ENCODE data around the gene CNNM3.

The CNNM3 gene

DNA sequence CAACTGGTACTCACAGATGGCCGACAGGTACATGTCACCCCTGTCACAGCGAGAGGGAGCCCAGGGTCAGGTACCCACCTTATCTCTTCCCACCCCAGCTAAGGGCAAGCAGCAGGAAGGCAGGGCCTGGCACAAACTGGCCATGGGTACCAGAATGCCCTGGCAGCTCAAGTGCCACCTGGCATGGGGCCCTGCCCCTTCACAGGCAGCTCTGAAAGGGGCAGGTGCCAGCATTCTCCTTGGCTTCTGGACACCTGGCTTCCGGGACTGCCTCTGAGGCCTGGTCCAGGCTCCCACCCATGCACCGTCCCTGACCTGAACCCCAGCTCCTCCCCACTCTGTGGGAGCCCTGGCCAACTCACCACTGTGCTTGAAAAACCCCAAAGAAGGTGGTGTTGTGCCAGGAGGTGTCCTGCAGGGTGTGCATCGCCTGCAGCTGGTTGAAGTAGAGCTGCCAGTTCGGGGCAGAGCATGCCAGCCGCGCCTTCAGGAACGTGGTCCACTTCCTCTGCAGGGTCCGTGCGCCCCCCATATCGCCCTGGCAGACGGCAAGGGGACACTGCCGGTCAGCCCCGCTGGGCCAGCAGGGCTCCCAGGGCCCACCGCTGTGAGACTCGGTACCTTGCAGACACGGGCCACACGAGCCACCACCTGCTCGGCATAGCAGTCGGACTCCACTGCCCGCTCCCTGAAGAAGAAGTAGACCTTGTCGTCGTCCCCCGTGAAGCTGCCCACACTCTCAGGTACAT is 48.4 kb downstream of the CNNM3 start:
- DNase-seq (ENCODE audit: low read depth in 2 of 2), result no peak

DNA sequence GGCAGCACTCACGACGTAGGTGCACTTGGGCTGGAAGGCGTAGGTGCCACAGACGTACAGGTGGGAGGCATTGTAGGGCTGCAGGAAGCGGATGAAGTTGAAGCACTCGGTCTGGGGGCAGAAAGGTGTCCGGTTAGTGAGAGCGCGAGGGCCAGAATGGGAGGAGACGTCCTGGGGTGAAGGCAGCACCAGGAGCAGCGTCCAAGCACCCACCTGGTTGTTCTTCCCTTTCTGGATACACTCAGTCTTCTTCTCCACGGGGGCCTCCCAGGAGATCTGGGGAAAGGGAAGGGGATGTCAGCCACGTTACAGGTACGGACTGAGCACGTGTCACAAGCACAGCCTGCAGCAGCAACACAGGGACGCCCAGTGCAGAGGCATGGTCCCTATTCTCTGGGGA is 49.6 kb downstream of the CNNM3 start:
- no peak for DNase-seq (ENCODE audit: low read depth in 2 of 2)

DNA sequence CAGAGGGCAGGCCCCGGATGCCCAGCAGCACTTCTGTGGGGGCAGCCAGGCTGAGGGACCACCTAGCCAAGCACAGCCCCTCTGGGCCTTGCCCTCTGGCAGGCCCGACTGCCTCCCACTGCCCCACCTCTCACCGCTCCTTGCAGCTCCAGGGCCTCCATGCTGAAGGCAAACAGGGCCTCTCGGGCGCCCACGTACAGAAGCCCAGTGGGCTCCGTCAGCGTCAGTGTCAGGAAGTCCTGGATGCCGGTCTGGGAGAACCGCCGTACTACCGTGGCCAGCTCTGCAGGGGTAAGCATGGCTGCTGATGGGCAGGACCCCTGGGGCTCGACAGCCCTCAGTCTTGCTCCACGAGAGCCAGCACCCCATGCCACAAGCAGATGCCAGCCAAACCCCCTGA is 50.1 kb downstream of the CNNM3 start:
- no peak for DNase-seq (ENCODE audit: low read depth in 2 of 2)

DNA sequence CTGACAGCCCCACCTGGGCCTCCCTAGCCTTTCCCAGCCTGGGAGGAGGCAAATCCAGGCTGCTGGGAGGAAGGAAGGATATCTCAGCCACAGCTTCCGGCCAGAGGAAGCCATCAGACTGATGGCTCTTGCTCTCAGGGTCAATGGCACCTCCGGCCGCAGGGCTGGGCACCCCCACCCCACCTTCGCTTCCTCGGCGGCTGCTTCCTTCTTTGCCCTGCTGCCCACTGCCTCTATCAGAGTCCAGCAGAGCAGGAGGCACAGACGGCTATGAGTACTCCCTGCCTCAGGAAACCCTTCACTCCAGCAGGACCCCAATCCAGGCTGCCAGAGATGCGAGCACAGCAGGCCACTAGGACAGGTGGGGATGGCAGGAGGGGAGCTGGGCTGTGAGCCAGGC is 50.5 kb downstream of the CNNM3 start:
- no peak for DNase-seq (ENCODE audit: low read depth in 2 of 2)

DNA sequence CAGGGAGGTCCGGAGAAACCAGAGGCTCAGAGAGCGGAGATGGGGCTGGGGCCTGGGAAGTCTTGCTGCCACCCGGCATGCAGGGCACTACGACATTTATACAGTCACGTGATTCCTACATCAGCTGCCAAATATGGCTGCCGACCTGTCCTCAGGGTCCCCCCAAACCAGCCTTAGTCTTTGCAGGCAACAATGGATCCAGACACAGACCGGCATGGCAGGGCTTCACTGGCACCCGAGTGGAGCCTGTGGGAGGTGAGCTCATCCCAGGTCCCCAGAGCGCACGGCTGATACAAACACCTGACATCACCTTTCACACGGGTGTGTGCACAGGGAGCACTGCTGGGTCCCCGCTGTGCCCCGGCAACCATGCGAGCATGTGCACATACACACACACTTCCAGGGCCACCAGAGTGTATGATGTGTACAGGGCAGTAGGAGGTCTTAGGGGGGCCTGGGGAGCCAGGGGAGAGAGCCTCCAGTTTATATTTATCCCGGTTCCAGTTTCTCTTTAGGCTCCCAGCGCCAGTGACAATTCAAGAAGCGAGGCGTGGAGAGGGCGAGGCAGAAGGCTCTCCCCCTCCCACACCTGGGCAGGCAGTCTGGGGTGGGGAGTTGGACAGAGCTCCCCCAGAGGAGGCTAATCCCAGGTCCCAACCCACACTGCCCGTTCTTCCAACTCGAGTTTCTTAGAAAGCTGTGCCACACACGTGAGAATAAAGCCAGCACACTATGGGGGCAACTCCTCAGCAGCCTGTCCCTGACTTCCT is 51.1 kb downstream of the CNNM3 start:
- no peak for DNase-seq (ENCODE audit: low read depth in 2 of 2)

DNA sequence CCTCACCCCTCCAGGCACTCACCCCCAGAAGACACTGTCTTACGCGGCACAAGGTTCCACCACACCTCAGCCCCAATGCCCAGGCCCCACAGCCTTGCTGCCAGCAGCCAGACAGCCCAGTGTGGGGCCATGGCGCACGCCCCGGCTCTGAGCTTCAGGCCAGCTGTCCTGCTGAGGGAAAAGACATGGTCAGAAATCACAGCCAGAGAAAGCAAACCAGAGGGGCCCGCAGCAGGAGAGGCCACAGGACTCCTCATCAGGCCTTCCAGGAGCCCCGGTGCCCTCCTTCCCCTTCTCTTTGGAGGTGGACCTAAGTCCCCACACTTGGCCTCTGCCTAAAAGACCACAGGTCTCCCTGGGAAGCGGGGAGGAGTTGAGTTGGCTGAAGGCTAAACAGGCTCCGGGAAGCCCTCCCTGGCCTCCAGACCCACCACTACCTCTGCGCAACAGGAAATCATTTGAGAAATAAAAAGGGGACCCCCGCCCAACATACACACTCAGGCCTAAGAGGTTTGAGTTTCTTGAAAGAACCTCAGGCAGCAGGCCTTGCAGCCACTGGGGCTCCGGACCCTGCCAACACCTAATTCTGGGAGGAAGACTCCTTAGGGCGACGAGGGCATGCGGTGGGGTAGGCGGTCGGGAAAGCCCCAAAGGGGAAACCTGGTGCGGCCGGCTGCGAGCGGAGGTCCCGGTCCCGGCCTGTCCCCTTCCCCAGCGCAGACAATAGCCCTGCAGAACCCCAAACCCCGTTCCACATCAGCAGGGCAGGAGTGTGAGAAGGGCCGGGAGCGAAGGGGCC is 51.9 kb downstream of the CNNM3 start:
- DNase-seq (ENCODE audit: low read depth in 2 of 2), result no peak

DNA sequence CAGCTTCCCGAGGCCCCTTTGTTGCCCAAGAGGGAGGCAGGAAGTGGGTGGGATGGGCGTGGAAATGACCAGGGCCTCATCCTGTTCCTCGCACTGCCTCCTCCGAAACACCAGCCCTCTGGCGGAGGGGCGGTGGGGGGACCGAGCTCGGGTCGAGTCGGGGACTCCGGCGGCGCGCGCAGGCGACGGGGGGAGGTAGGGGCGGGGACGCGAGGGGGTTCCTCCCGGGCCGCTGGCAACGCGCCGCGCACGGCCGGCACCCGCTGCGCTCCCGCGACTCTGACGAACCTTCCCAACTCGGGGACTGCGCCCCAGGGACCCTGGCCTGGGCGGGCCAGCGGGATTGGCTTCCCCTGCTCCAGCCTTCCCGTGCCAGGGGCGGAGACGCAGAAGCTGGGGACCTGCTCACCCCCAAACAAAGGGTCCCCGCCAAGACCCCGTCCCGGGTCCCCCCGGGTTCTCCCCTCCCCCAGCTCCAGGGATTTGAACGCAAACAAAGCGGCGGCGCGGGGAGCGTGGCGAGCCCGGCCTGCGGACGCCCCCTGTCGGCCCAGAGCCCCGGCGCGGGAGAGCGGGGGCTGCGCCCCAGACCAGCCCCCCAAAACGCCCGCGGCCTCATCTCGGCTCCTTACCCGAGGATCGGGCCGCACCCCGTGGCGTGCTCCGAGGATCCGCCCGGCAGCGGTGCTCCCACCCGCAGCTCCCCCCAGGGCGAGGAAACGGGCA is 52.6 kb downstream of the CNNM3 start:
- no peak for DNase-seq (ENCODE audit: low read depth in 2 of 2)

DNA sequence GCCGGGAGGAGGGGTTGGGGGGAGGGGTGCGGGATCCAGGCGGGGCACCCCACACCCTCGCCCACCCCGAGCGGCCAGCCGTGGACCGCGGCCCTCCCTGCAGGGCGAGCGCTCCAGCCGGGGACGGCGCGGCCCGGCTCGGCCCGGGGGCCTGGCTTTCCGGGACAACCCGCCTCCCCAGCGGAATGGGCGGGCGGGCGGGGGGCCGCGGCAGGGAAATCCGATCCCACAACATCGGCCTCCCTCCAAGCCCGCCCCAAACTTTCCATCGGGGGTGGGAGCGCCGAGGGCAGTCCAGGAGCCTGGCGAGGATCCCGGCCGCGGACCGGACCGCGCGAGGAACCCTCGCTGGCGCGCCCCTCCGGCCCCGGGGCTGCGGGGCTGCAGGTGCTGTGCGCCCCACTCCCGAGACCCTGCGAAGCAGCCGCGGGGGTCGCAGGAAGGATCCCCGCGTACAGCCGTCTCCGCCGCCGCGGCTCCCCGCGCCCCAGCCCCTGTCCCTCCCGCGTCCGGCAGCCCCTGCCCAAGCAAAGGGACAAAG is 53.3 kb downstream of the CNNM3 start:
- no peak for DNase-seq (ENCODE audit: low read depth in 2 of 2)

DNA sequence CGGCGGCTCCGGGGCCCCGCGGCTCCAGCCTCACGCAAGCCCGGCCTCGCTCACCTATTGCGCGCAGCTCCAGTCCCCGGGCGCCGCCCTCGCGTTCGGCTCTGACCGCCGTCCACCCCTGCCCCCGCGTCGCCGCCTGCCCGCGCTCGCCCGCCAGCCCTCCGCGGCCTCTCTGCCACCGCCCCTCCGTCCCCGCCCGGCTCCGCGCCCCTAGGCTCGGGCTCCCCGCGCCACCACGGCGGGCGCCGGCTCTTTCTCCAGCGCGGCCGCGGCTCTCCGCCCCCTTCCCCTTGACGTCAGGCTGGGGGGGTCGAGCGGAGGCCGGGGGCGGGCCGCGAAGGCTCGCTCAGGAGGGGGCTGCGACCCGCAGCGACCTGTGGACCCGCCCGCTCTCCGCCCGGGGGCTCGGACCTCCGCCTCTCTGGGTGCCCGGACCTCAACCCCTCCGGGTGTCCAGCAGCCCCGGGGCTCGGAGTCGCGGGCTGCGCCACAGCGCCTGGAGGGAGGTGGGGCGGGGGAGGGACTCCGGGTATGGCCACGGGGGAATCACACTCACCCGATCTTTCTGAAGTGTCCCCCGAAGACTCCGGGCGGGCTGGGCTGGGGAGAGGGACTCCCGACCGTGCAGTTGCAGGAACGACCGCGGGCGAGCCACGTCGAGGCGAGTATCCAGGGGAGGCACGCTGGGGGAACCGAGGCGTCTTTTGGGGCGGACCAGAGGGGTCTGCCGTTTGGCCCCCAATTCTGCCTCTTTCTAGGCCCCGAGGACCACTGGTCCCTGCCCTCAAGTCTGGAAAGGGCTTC is 54.0 kb downstream of the CNNM3 start, which contains the start of gene SEMA4C:
TSS of gene SEMA4C (minus strand) at position 259 of the 804 bp plus-strand sequence. CDS start 2,194 bp downstream, outside the sequence.
- peak in 1 of 2 donors; percentile 51 for DNase-seq (ENCODE audit: low read depth in 2 of 2)

DNA sequence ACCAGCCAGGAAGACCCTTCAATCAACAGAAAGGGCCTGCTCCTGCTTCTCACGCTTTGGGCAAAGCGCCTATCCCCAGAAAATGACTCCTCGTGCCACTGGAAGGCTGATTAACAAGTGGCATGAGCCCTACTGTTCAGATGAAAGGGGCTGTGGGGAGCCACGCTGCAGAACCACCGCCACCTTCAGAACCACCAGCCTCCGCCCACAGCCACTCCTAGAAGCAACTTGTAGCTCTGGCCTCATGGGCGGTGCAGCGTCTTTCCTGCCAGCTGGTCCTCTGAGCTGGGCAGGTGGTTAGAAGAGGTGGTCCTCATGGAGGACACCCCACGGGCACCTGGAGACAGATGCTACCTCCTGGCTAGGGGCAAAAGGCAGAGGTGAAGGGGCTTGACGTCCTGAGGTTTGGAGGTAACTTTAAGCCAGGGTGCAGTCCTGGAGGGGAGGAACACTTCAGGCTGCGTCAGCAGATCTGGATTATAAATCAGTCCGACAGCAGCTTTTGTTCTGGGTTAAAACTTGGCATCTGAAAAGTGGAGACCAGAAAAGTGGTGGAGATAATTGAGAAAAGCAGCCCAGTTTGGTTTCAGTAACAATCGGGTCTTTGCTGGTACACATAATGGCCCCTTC is 54.7 kb downstream of the CNNM3 start:
- peak in 1 of 2 donors; percentile 44 for DNase-seq (ENCODE audit: low read depth in 2 of 2)

DNA sequence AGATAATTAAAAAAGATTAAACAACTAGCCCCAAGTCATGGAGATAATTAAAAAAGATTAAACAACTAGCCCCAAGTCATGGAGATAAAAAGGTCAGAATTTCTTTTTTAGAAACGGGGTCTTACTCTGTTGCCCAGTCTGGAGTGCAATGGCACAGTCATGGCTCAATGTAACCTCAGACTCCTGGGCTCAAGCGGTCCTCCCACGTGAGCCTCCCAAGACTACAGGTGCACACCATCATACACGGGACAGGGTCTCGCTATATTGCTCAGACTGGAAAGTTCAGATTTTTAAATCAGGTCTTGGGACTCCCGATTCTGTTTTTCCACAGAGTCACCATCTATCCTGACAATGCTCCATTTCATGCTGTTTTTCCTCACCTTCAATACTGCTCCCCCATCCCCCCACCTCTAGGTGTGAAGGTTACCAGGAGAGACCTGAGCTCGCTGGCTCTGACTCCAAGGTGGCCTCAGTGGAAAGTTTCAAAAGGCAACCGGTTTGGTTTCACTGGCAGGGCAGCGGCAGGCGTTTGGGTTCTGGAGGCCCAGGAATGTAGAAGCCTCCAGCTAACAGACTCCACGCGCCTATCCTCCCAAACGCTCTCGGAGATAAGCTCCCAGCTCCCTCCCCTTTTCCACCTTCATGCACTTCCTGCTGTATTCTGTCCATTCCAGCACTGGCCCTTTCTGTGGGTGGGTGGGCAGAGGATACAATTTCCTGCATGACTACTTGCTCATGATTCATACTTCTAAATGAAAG is 56.7 kb downstream of the CNNM3 start:
- DNase-seq (ENCODE audit: low read depth in 2 of 2), result no peak

DNA sequence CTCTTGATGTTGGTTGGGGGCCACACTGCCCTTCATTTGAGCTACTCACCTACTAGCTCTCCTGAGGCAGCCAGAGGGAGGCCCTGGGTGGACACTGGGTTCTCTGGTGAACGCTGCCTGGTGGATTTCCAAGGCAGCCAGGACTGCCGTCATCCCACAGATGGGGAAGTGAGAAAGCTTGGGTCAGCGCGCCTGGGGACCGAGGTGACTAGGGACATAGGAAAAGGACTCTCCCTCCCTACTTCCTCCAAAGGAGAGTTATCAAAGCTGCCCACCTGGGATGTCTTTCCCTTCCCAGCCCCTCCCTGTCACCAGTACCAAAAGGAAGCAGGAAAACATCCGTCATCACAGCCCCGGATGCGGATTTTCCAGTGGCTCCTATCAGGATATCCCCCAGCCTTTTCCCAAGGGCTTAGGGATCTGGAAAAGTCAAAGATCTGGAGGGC is 57.6 kb downstream of the CNNM3 start:
- DNase-seq (ENCODE audit: low read depth in 2 of 2), result no peak

DNA sequence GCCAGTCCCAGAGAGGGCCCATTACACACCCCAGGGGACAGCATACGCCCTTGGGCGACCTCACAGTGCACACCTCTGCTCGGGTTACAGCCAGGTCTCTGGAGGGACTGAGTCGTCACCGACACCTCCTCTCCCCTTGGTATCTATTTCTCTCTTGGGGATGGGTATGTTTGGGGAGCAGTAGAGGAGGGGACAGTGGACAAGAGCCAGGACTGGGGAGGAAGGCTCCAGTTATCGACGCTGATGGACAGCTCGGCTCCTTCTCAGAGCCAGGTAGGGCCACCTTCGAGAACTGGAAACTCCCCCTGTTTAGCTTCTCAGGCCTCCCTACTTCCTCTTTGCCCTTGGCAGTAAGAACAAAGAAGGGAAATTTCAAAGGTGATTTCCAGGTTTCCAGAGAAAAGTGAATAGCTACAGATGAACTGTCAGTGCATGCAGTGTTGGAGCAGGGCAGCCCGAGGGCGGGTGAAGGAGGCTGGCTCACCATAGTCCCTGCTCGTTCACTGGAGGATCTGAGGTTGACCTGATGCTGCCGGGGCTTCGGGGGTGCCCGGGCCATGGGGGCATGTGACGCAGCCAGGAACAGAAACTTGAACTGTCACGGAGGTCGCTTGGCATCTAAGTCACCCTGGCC is 58.2 kb downstream of the CNNM3 start:
- no peak for DNase-seq (ENCODE audit: low read depth in 2 of 2)

DNA sequence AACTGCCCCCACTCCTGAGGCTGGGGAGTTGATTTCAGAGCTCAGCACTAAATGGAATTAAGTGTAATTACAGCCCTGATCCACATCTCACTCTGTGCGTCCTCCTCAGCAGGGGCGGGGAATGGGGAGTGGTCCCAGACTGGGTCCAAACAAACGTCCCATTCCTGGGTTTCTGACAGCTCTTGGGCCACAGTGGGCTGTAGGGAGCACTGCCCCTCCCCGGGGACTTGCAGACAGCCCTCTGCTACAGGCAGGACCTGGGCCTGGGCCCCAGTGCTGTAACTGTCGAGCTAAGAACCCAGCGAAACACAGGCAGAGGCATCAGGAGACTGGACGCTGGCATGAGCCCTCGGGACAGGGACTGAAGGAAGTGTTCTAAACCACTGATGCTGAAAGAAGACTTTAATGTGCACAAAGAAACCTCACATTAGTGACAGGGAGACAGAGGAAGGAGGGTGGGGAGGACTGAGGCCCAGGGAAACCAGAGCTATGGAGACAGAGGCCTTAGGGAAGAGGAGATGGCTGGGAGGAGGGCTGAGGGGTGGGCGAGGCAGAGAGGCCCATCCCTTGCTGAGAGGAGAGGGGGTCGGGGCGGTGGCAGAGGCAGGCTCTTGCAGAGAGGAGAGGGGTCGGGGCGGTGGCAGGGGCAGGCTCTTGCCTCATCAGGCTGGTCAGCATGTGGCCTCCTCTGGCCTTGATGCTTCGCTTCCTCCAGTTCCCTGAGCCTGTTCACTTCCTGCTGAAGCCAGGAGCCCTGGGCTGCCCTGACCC is 59.6 kb downstream of the CNNM3 start:
- no peak for DNase-seq (ENCODE audit: low read depth in 2 of 2)

DNA sequence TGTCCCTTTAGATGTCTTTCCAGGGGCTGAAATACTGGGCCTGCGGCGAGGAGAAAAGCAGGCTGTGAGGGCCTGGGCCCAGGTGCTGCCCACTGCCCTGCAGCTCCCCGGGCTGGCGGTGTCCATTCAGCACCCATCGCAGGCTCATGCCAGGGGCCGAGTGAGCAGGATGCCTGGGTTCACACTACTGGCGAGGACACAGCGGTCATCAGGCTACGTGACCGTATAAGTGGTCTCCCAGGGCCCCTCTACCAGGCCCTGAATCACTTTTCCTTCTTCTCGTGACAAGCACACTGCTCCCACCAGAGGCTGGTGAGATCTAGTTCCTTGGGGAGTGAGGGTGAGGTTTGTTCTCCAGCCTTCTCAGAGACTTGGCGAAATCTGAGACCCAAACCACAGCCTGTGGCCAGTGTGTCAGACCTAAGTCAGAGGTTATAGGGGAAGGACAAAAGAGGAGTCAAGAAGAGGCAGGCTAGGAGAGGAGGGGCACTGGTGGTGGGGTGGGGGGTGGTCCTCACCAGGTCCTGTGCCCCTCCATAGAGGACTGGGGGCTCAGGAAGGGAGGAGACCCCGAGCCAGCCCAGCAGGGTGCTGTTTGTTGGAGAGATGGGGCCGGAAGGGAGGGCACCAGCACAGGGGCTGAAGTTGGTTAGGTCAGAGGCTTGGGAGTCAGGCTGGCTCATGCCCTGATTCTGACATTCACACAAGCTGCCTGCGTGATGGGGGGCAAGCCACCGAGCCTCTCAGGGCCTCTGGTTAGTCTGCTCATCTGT is 60.4 kb downstream of the CNNM3 start:
- DNase-seq (ENCODE audit: low read depth in 2 of 2), result no peak

DNA sequence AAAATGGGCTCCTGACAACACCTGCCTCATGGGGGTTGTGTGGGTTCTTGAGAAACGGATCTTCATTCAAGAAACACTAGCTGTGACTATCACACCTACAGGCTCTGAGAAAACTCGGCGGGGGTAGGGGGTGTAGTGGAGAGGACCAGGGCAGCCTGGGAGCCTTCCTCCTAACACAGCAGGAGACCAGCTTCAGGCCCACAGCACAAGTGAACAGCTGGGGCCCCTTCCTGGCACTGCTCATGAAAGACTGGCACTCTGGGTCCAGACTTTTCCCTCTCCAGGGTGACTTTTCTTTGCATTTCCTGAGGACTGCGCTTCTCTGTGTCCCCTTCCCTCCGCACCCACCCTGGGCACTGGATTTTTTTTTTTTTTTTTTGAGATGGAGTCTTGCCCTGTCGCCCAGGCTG is 61.0 kb downstream of the CNNM3 start:
- DNase-seq (ENCODE audit: low read depth in 2 of 2), result no peak

DNA sequence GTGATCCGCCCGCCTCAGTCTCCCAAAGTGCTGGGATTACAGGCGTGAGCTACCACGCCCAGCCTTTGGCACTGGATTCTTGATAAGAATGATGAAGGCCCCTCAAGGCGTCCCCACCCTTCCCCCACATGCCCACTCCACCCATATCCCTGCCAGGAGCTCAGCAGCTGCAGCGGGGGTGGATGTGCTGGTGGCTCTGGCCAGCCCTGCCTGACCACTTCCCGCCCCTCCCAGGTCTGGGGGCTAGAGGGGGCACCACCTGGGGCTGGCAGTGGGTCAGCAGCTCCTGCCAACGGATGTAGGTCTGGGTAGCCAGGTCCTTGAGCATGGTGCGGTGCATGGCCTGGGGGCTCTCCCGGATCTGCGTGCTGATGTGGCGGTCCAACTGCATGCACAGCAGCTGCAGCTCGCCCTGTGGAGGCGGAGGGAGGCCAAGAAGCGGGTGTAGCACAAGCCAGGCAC is 61.6 kb downstream of the CNNM3 start:
- no peak for DNase-seq (ENCODE audit: low read depth in 2 of 2)
